BLaER1 (cell line): ENCODE data around the gene RRAS2.

Experiments
- H3K27ac ChIP-seq: shearing (Covaris generic); formaldehyde crosslinking; 2 replicates; pipeline ENCODE4 v1.8.1; 2022
- H3K27me3 ChIP-seq: shearing (Covaris generic); formaldehyde crosslinking; 2 replicates; pipeline ENCODE4 v1.8.1; 2022
- H3K36me3 ChIP-seq: shearing (Covaris generic); formaldehyde crosslinking; 2 replicates; pipeline ENCODE4 v1.8.1; 2022
- H3K4me1 ChIP-seq: shearing (Covaris generic); formaldehyde crosslinking; 2 replicates; pipeline ENCODE4 v1.8.1; 2022
- H3K4me2 ChIP-seq: shearing (Covaris generic); formaldehyde crosslinking; 2 replicates; pipeline ENCODE4 v1.8.1; 2022
- H3K4me3 ChIP-seq: shearing (Covaris generic); formaldehyde crosslinking; 2 replicates; pipeline ENCODE4 v1.8.1; 2022
- H3K9ac ChIP-seq: shearing (Covaris generic); formaldehyde crosslinking; 2 replicates; pipeline ENCODE4 v1.8.1; 2022
- H3K9me3 ChIP-seq: shearing (Covaris generic); formaldehyde crosslinking; 2 replicates; pipeline ENCODE4 v1.8.1; 2022
- H4K20me1 ChIP-seq: shearing (Covaris generic); formaldehyde crosslinking; 2 replicates; pipeline ENCODE4 v1.8.1; 2022
- Cebpa-rat ChIP-seq: shearing (Covaris generic); IDR thresholded peaks from 2 replicates; pipeline ENCODE4 v1.8.1; 2022

Gene RRAS2

GRCh38 chr11:14242733-14243132 is 116.2 kb downstream of the RRAS2 start:
- H3K27me3 ChIP-seq = no peaks in the 10 kb centered on the region
- TF ChIP-seq Cebpa-rat = no peak

GRCh38 chr11:14242187-14242586 is 116.8 kb downstream of the RRAS2 start:
- Histone ChIP-seq H3K9me3 (no peaks in the 10 kb centered on the region), H3K9ac (no peak overlapping the region), H4K20me1 (no peaks in the 10 kb centered on the region), H3K27ac (no peak overlapping the region), H3K27me3 (no peaks in the 10 kb centered on the region), H3K4me1 (peaks cover 4% of the 10 kb centered on the region; the same call in 1 of the 2 replicates), H3K36me3 (no peaks in the 10 kb centered on the region), H3K4me2 (no peak overlapping the region), H3K4me3 (no peak overlapping the region)
- no peak for TF ChIP-seq Cebpa-rat

More at GRCh38 chr11:14242733-14243132, 116.2 kb downstream of the RRAS2 start:
- Histone ChIP-seq H3K4me1 (no peaks in the 10 kb centered on the region), H3K36me3 (no peaks in the 10 kb centered on the region), H3K4me2 (no peak overlapping the region), H4K20me1 (no peaks in the 10 kb centered on the region), H3K9ac (no peak overlapping the region), H3K27ac (no peak overlapping the region), H3K9me3 (no peaks in the 10 kb centered on the region), H3K4me3 (no peak overlapping the region)

- no peak for TF ChIP-seq Cebpa-rat
- H3K9me3 ChIP-seq = no peaks in the 10 kb centered on the region
- peaks cover 7% of the 10 kb centered on the region; the same call in 1 of the 2 replicates for H3K4me1 ChIP-seq
- H3K27me3 ChIP-seq = no peaks in the 10 kb centered on the region
- no peaks in the 10 kb centered on the region for H4K20me1 ChIP-seq
- no peaks in the 10 kb centered on the region for H3K36me3 ChIP-seq
- H3K4me3 ChIP-seq = no peak overlapping the region
- H3K4me2 ChIP-seq = no peak overlapping the region
- H3K9ac ChIP-seq = no peak overlapping the region
- H3K27ac ChIP-seq = no peak overlapping the region
Observed at GRCh38 chr11:14240951-14241350, 118.0 kb downstream of the RRAS2 start.

GRCh38 chr11:14240221-14240620 is 118.8 kb downstream of the RRAS2 start:
- Histone ChIP-seq H4K20me1 (no peaks in the 10 kb centered on the region), H3K4me2 (no peak overlapping the region), H3K36me3 (no peaks in the 10 kb centered on the region), H3K9ac (no peak overlapping the region), H3K27me3 (no peaks in the 10 kb centered on the region), H3K4me3 (no peak overlapping the region), H3K4me1 (peaks cover 7% of the 10 kb centered on the region; the same call in 1 of the 2 replicates), H3K9me3 (no peaks in the 10 kb centered on the region), H3K27ac (no peak overlapping the region)
- no peak for TF ChIP-seq Cebpa-rat

GRCh38 chr11:14237444-14237961 is 121.5 kb downstream of the RRAS2 start:
- Histone ChIP-seq H3K27ac (no peak overlapping the region), H3K4me3 (no peak overlapping the region), H3K36me3 (no peaks in the 10 kb centered on the region), H3K9ac (no peak overlapping the region), H4K20me1 (no peaks in the 10 kb centered on the region), H3K4me2 (peak overlapping the region; percentile 25; the same call in 1 of the 2 replicates), H3K9me3 (no peaks in the 10 kb centered on the region), H3K27me3 (no peaks in the 10 kb centered on the region), H3K4me1 (peaks cover 7% of the 10 kb centered on the region; the same call in 1 of the 2 replicates)
- TF ChIP-seq Cebpa-rat = no peak

- no peaks in the 10 kb centered on the region for H3K27me3 ChIP-seq
- H3K36me3 ChIP-seq = no peaks in the 10 kb centered on the region
- no peak for TF ChIP-seq Cebpa-rat
- no peak overlapping the region for H3K9ac ChIP-seq
- H4K20me1 ChIP-seq = no peaks in the 10 kb centered on the region
- no peak overlapping the region for H3K4me3 ChIP-seq
- H3K9me3 ChIP-seq = no peaks in the 10 kb centered on the region
- H3K27ac ChIP-seq = no peak overlapping the region
- H3K4me1 ChIP-seq = peaks cover 7% of the 10 kb centered on the region; the same call in 1 of the 2 replicates
- H3K4me2 ChIP-seq = no peak overlapping the region
Observed at GRCh38 chr11:14235701-14236100, 123.3 kb downstream of the RRAS2 start.

- H3K9me3 ChIP-seq = no peaks in the 10 kb centered on the region
- no peak overlapping the region for H3K4me2 ChIP-seq
- H3K9ac ChIP-seq = no peak overlapping the region
- TF ChIP-seq Cebpa-rat = no peak
- peaks cover 7% of the 10 kb centered on the region; the same call in 1 of the 2 replicates for H3K4me1 ChIP-seq
- H3K4me3 ChIP-seq = no peak overlapping the region
- H3K27me3 ChIP-seq = no peaks in the 10 kb centered on the region
- no peaks in the 10 kb centered on the region for H4K20me1 ChIP-seq
- H3K36me3 ChIP-seq = no peaks in the 10 kb centered on the region
- no peak overlapping the region for H3K27ac ChIP-seq
Observed at GRCh38 chr11:14234446-14234845, 124.5 kb downstream of the RRAS2 start.

GRCh38 chr11:14232652-14233051 is 126.3 kb downstream of the RRAS2 start:
- no peaks in the 10 kb centered on the region for H3K36me3 ChIP-seq
- H3K4me3 ChIP-seq = no peak overlapping the region
- peaks cover 10% of the 10 kb centered on the region; the same call in 1 of the 2 replicates for H3K4me1 ChIP-seq
- H3K27me3 ChIP-seq = no peaks in the 10 kb centered on the region
- no peaks in the 10 kb centered on the region for H4K20me1 ChIP-seq
- no peaks in the 10 kb centered on the region for H3K9me3 ChIP-seq
- no peak for TF ChIP-seq Cebpa-rat
- H3K27ac ChIP-seq = no peak overlapping the region
- no peak overlapping the region for H3K4me2 ChIP-seq
- H3K9ac ChIP-seq = no peak overlapping the region

- H3K4me1 ChIP-seq = peaks cover 4% of the 10 kb centered on the region; the same call in 1 of the 2 replicates
- no peak overlapping the region for H3K9ac ChIP-seq
- H3K27me3 ChIP-seq = no peaks in the 10 kb centered on the region
- H3K36me3 ChIP-seq = no peaks in the 10 kb centered on the region
- peaks cover 5% of the 10 kb centered on the region; the same call in 1 of the 2 replicates for H3K9me3 ChIP-seq
- no peak overlapping the region for H3K4me2 ChIP-seq
- TF ChIP-seq Cebpa-rat = no peak
- H3K27ac ChIP-seq = no peak overlapping the region
- H3K4me3 ChIP-seq = no peak overlapping the region
- no peaks in the 10 kb centered on the region for H4K20me1 ChIP-seq
Observed at GRCh38 chr11:14230407-14230806, 128.6 kb downstream of the RRAS2 start.

GRCh38 chr11:14229472-14229871 is 129.5 kb downstream of the RRAS2 start:
- no peaks in the 10 kb centered on the region for H3K27me3 ChIP-seq
- H3K9me3 ChIP-seq = peaks cover 5% of the 10 kb centered on the region; the same call in 1 of the 2 replicates
- H3K4me3 ChIP-seq = no peak overlapping the region
- no peak overlapping the region for H3K4me2 ChIP-seq
- H3K9ac ChIP-seq = no peak overlapping the region
- peaks cover 4% of the 10 kb centered on the region; the same call in 1 of the 2 replicates for H3K4me1 ChIP-seq
- H4K20me1 ChIP-seq = no peaks in the 10 kb centered on the region
- H3K36me3 ChIP-seq = no peaks in the 10 kb centered on the region
- H3K27ac ChIP-seq = no peak overlapping the region
- TF ChIP-seq Cebpa-rat = no peak
